Measurements from ENCODE around the gene LYPD6B. TPM values are rescaled to one million over a fixed set of nuclear protein-coding genes. Genes with fewer than 3 reads are reported as not detected.

Gene LYPD6B
- total RNA-seq, 1 experiment from 2014 or later, result 35.8 TPM

DNA sequence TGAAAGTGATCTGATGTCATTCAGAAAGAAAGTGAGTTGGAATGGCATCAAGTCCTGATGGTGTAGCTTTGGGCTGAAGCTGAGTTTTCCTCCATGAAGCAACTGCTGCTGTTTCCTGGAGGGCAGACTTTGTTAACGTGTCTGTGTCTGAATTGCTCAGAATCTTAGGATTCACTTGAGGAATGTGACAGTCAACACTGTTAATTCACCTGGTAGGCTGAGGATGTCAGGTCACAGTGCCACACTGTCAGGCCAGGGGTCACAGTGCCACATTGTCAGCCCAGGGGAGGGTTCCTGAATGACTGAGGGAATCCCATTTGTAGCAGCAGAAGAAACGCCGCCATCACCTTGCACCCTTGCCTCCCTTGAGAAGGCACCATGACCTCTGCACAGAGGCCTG is 39.4 kb downstream of the LYPD6B start:
- Mint-ChIP-seq H3K27ac (ENCODE audit: unreplicated experiment) (no peak overlapping the region), H3K4me1 (ENCODE audit: low read depth, unreplicated experiment) (peaks cover 26% of the 10 kb centered on the region)
- peaks cover 27% of the 10 kb centered on the region for H3K4me1 ChIP-seq

DNA sequence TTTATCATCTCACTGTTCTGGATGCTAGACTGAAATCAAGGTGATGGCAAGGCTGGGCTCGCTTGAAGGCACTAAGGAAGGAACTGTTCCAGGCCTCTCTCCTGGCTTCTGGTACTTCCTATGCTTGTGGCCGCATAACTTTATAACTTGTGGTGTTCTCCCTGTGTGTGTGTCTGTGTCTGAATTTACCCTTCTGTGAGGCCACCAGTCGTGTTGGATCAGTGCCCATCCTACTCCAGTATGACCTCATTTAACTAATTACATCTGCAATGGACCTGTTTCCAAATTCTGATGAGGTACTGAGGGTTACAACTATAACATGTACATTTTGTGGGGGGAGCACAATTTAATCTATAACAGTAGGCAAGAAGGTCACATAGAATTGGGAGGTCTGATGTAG is 41.6 kb downstream of the LYPD6B start:
- Mint-ChIP-seq H3K4me1 (ENCODE audit: low read depth, unreplicated experiment) (peaks cover 18% of the 10 kb centered on the region), H3K36me3 (ENCODE audit: insufficient read depth, unreplicated experiment) (peaks cover 4% of the 10 kb centered on the region), H3K9me3 (ENCODE audit: unreplicated experiment) (no peaks in the 10 kb centered on the region), H3K27me3 (ENCODE audit: insufficient read depth, unreplicated experiment) (no peaks in the 10 kb centered on the region), H3K4me3 (ENCODE audit: unreplicated experiment) (no peak overlapping the region), H3K27ac (ENCODE audit: unreplicated experiment) (no peak overlapping the region)
- H3K27me3 ChIP-seq (replicated peaks; ENCODE audit: control insufficient read depth, insufficient read depth, low read length), result no peaks in the 10 kb centered on the region
- ChIA-PET CTCF (no interaction called here), POLR2A (no interaction called here)
- H3K4me1 ChIP-seq, result peaks cover 27% of the 10 kb centered on the region
- no peak overlapping the region for H3K4me3 ChIP-seq (ENCODE audit: low read depth, low read length)
- no peaks in the 10 kb centered on the region; the same call in 1 of the 2 replicates for H3K36me3 ChIP-seq (ENCODE audit: control insufficient read depth, insufficient read depth, low read length)
- no peak for DNase-seq
- BruUV-seq (replicated peaks), result no TSS peak
- H3K9me3 ChIP-seq, result no peaks in the 10 kb centered on the region
- intact Hi-C loops (cut with micrococcal nuclease; ENCODE audit: unreplicated experiment), result loop anchor here (5.0 kb wide), 1 partner anchor 482 kb away; no protein-coding TSS in a partner anchor
- no peak for TF ChIP-seq CTCF (IDR thresholded peaks at IDR 0.05; ENCODE audit: insufficient read depth in 1 of 2, low read depth in 1 of 2, low read length in 1 of 2, severe bottlenecking in 1 of 2, unreplicated experiment in 1 of 2)

More for the DNA sequence above, 39.4 kb downstream of the LYPD6B start:
- H3K36me3 ChIP-seq (ENCODE audit: control insufficient read depth, insufficient read depth, low read length), result peaks cover 3% of the 10 kb centered on the region; the same call in 1 of the 2 replicates
- ChIA-PET CTCF (interaction anchor here (0.5 to 0.8 kb wide), 2 partner anchors 40 to 433 kb away, joined by 3 to 10 read pairs; no protein-coding TSS in a partner anchor), POLR2A (no interaction called here)
- H3K9me3 ChIP-seq, result no peaks in the 10 kb centered on the region
- Mint-ChIP-seq H3K27me3 (ENCODE audit: insufficient read depth, unreplicated experiment) (no peaks in the 10 kb centered on the region), H3K4me3 (ENCODE audit: unreplicated experiment) (no peak overlapping the region), H3K36me3 (ENCODE audit: insufficient read depth, unreplicated experiment) (peaks cover 4% of the 10 kb centered on the region), H3K9me3 (ENCODE audit: unreplicated experiment) (no peaks in the 10 kb centered on the region)
- no peak overlapping the region for H3K4me3 ChIP-seq (ENCODE audit: low read depth, low read length)
- no peak for TF ChIP-seq CTCF (IDR thresholded peaks at IDR 0.05; ENCODE audit: insufficient read depth in 1 of 2, low read depth in 1 of 2, low read length in 1 of 2, severe bottlenecking in 1 of 2, unreplicated experiment in 1 of 2)
- H3K27me3 ChIP-seq (replicated peaks; ENCODE audit: control insufficient read depth, insufficient read depth, low read length), result no peaks in the 10 kb centered on the region; the same call in 1 of the 2 replicates
- DNase-seq, result no peak
- intact Hi-C loops (cut with micrococcal nuclease; ENCODE audit: unreplicated experiment), result no loop called here
- BruUV-seq (replicated peaks), result no TSS peak

DNA sequence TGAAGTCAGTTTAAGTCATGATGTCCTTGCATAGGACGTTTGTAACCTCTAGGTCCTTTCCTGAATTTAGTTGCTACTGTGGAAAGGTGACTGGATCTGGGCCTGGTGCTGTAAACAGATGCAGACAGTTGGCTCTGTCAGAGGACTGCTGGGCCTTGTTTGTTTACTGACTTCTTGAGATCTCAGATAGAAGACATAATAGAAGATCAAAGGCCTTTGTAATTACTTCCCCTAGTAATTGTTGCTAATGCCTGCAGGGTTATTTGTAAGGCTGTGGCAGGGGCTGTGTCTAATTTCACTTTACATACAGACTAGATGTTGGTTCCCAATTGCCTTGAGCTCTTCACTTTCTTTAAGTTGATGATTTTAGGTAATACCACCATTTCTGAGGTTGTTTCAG is 42.5 kb downstream of the LYPD6B start:
- Mint-ChIP-seq H3K9me3 (ENCODE audit: unreplicated experiment) (no peaks in the 10 kb centered on the region), H3K36me3 (ENCODE audit: insufficient read depth, unreplicated experiment) (peaks cover 4% of the 10 kb centered on the region), H3K4me3 (ENCODE audit: unreplicated experiment) (no peak overlapping the region), H3K4me1 (ENCODE audit: low read depth, unreplicated experiment) (peaks cover 13% of the 10 kb centered on the region), H3K27ac (ENCODE audit: unreplicated experiment) (no peak overlapping the region), H3K27me3 (ENCODE audit: insufficient read depth, unreplicated experiment) (no peaks in the 10 kb centered on the region)
- no peaks in the 10 kb centered on the region for H3K27me3 ChIP-seq (replicated peaks; ENCODE audit: control insufficient read depth, insufficient read depth, low read length)
- no peak for DNase-seq
- BruUV-seq (replicated peaks), result no TSS peak
- H3K4me3 ChIP-seq (ENCODE audit: low read depth, low read length), result no peak overlapping the region
- H3K36me3 ChIP-seq (ENCODE audit: control insufficient read depth, insufficient read depth, low read length), result no peaks in the 10 kb centered on the region; the same call in 1 of the 2 replicates
- H3K9me3 ChIP-seq, result no peaks in the 10 kb centered on the region
- intact Hi-C loops (cut with micrococcal nuclease; ENCODE audit: unreplicated experiment), result loop anchor here (5.0 kb wide), 1 partner anchor 481 kb away; no protein-coding TSS in a partner anchor
- peaks cover 27% of the 10 kb centered on the region for H3K4me1 ChIP-seq
- POLR2A ChIA-PET, result no interaction called here
- TF ChIP-seq CTCF (IDR thresholded peaks at IDR 0.05; ENCODE audit: insufficient read depth in 1 of 2, low read depth in 1 of 2, low read length in 1 of 2, severe bottlenecking in 1 of 2, unreplicated experiment in 1 of 2), result no peak
- CTCF ChIA-PET, result no interaction called here

Data from Caco-2 (cell line).